Measurements from ENCODE around the gene CYREN.

- no peak for TF ChIP-seq EP300 (IDR thresholded peaks at IDR 0.05; ENCODE audit: low read length)
- no peak for TF ChIP-seq TAF9B (IDR thresholded peaks at IDR 0.05; ENCODE audit: partially characterized antibody)
Observed at GRCh38 chr7:135166338-135166990, 4.0 kb downstream of the CYREN start.
